PFSK-1 (cell line): ENCODE results near the gene IPO11.

Experiments used
- FOXP2 ChIP-seq: optimal IDR thresholded peaks from 2 replicates; pipeline ENCODE3; 2011; ENCODE audit warnings: borderline replicate concordance, control low read depth, inconsistent platforms; ENCODE audit not compliant: insufficient read depth; ENCODE audit errors: extremely low read length, extremely low read depth
- POLR2AphosphoS5 ChIP-seq: IDR thresholded peaks from 2 replicates; pipeline ENCODE4 v1.6.1; 2012; ENCODE audit warnings: low read depth, mild to moderate bottlenecking, control low read depth, low read length, moderate library complexity
- SIN3A ChIP-seq: IDR thresholded peaks from 2 replicates; pipeline ENCODE4 v1.6.1; 2012; ENCODE audit warnings: mild to moderate bottlenecking, low read length, moderate library complexity, borderline replicate concordance; ENCODE audit not compliant: insufficient read depth
- TAF1 ChIP-seq: IDR thresholded peaks from 2 replicates; pipeline ENCODE4 v1.6.1; 2012; ENCODE audit warnings: low read length, control low read depth, borderline replicate concordance; ENCODE audit not compliant: insufficient read depth

GRCh38 chr5:62465985-62466925 is 53.7 kb downstream of the IPO11 start:
- TF ChIP-seq TAF1 (no peak), POLR2AphosphoS5 (no peak), FOXP2 (no peak), SIN3A (no peak)
